ENCODE measurements around the gene EFEMP2. TPM values are rescaled to one million over a fixed set of nuclear protein-coding genes. Genes with fewer than 3 reads are reported as not detected.

The EFEMP2 gene
- total RNA-seq, 2 experiments from 2014 or later, result 7.2 to 7.6 TPM

GRCh38 chr11:65917077-65917433, 44.5 kb upstream of the EFEMP2 start:
- no peak for DNase-seq (ENCODE audit: low spot score)
- H3K27ac ChIP-seq (ENCODE audit: low read depth, low read length, poor library complexity, severe bottlenecking), result no peak overlapping the region
- no TSS peak for BruUV-seq (replicated peaks)
- intact Hi-C loops (cut with micrococcal nuclease; ENCODE audit: unreplicated experiment), result no loop called here
- H3K4me1 ChIP-seq (ENCODE audit: insufficient read depth, low read length, poor library complexity, severe bottlenecking), result peaks cover 22% of the 10 kb centered on the region
- ChIA-PET POLR2A (no interaction called here), CTCF (ENCODE audit: unreplicated experiment) (no interaction called here)
- H3K4me2 ChIP-seq (ENCODE audit: low read length), result no peak overlapping the region
- no peaks in the 10 kb centered on the region for H3K9me3 ChIP-seq (ENCODE audit: low read length)
- H2AFZ ChIP-seq (ENCODE audit: low read length), result no peak overlapping the region
- TF ChIP-seq CTCF (conservative IDR thresholded peaks at IDR 0.05; ENCODE audit: low read length) (no peak), EZH2phosphoT487 (IDR thresholded peaks at IDR 0.05; ENCODE audit: borderline replicate concordance, low read depth, low read length) (no peak)
- H3K36me3 ChIP-seq (ENCODE audit: insufficient read depth, low read length), result no peaks in the 10 kb centered on the region
- no peaks in the 10 kb centered on the region for H4K20me1 ChIP-seq (ENCODE audit: insufficient read depth, low read length)
- H3K9me2 ChIP-seq (ENCODE audit: insufficient read depth, low read length), result no peaks in the 10 kb centered on the region
- no peak overlapping the region for H3K4me3 ChIP-seq (ENCODE audit: low read depth, low read length, poor library complexity, severe bottlenecking)
- H3K79me2 ChIP-seq (ENCODE audit: insufficient read depth, low read depth, low read length), result peaks cover 11% of the 10 kb centered on the region; the same call in 1 of the 2 replicates

GRCh38 chr11:65916391-65916790, 43.8 kb upstream of the EFEMP2 start:
- H3K4me2 ChIP-seq (ENCODE audit: low read length), result no peak overlapping the region
- POLR2A ChIA-PET, result no interaction called here
- BruUV-seq (replicated peaks), result no TSS peak

More at GRCh38 chr11:65916391-65916790, 43.8 kb upstream of the EFEMP2 start:
- no peaks in the 10 kb centered on the region for H4K20me1 ChIP-seq (ENCODE audit: insufficient read depth, low read length)
- no peak overlapping the region for H2AFZ ChIP-seq (ENCODE audit: low read length)
- DNase-seq (ENCODE audit: low spot score), result no peak
- TF ChIP-seq CTCF (conservative IDR thresholded peaks at IDR 0.05; ENCODE audit: low read length) (no peak), EZH2phosphoT487 (IDR thresholded peaks at IDR 0.05; ENCODE audit: borderline replicate concordance, low read depth, low read length) (no peak)
- intact Hi-C loops (cut with micrococcal nuclease; ENCODE audit: unreplicated experiment), result no loop called here
- no peaks in the 10 kb centered on the region for H3K36me3 ChIP-seq (ENCODE audit: insufficient read depth, low read length)
- no peaks in the 10 kb centered on the region for H3K9me3 ChIP-seq (ENCODE audit: low read length)
- peaks cover 11% of the 10 kb centered on the region; the same call in 1 of the 2 replicates for H3K79me2 ChIP-seq (ENCODE audit: insufficient read depth, low read depth, low read length)
- H3K4me3 ChIP-seq (ENCODE audit: low read depth, low read length, poor library complexity, severe bottlenecking), result no peak overlapping the region
- no peak overlapping the region for H3K27ac ChIP-seq (ENCODE audit: low read depth, low read length, poor library complexity, severe bottlenecking)
- H3K4me1 ChIP-seq (ENCODE audit: insufficient read depth, low read length, poor library complexity, severe bottlenecking), result peaks cover 22% of the 10 kb centered on the region
- CTCF ChIA-PET (ENCODE audit: unreplicated experiment), result no interaction called here
- no peaks in the 10 kb centered on the region for H3K9me2 ChIP-seq (ENCODE audit: insufficient read depth, low read length)
